ENCODE measurements around the gene KEL.

GRCh38 chr7:142963993-142964392 lies 1.8 kb upstream of the KEL start:
- TF ChIP-seq TAF1 (IDR thresholded peaks at IDR 0.05; ENCODE audit: borderline replicate concordance, insufficient read depth, low read length), result no peak
- TF ChIP-seq POLR2AphosphoS5 (IDR thresholded peaks at IDR 0.05; ENCODE audit: low read depth, low read length), result no peak
- TF ChIP-seq, protein P1, sequence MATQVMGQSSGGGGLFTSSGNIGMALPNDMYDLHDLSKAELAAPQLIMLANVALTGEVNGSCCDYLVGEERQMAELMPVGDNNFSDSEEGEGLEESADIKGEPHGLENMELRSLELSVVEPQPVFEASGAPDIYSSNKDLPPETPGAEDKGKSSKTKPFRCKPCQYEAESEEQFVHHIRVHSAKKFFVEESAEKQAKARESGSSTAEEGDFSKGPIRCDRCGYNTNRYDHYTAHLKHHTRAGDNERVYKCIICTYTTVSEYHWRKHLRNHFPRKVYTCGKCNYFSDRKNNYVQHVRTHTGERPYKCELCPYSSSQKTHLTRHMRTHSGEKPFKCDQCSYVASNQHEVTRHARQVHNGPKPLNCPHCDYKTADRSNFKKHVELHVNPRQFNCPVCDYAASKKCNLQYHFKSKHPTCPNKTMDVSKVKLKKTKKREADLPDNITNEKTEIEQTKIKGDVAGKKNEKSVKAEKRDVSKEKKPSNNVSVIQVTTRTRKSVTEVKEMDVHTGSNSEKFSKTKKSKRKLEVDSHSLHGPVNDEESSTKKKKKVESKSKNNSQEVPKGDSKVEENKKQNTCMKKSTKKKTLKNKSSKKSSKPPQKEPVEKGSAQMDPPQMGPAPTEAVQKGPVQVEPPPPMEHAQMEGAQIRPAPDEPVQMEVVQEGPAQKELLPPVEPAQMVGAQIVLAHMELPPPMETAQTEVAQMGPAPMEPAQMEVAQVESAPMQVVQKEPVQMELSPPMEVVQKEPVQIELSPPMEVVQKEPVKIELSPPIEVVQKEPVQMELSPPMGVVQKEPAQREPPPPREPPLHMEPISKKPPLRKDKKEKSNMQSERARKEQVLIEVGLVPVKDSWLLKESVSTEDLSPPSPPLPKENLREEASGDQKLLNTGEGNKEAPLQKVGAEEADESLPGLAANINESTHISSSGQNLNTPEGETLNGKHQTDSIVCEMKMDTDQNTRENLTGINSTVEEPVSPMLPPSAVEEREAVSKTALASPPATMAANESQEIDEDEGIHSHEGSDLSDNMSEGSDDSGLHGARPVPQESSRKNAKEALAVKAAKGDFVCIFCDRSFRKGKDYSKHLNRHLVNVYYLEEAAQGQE (IDR thresholded peaks at IDR 0.05; ENCODE audit: insufficient read depth in 1 of 2, low read depth in 2 of 2, low read length in 2 of 2), result no peak
- no peak for TF ChIP-seq SIN3A (IDR thresholded peaks at IDR 0.05; ENCODE audit: borderline replicate concordance, insufficient read depth, low read length)
